Measurements from ENCODE around the gene MADD. TPM values are rescaled to one million over a fixed set of nuclear protein-coding genes. Genes with fewer than 3 reads are reported as not detected.

Gene MADD
- total and polyA plus RNA-seq, 2 donors (not counting 1 experiment from before 2014, with no cell fraction given) = 56.8 to 108 TPM

- H3K4me3 ChIP-seq (ENCODE audit: control extremely low read depth in 1 of 5, extremely low read depth in 1 of 5, insufficient read depth in 1 of 5, low read depth in 2 of 5, low read length in 4 of 5) = no peak overlapping the region
- ChIA-PET CTCF (no interaction called here), POLR2A (no interaction called here)
- H3K27me3 ChIP-seq (replicated peaks in 1 of 4; ENCODE audit: control extremely low read depth in 1 of 4, control insufficient read depth in 3 of 4, insufficient read depth in 4 of 4, low read length in 3 of 4) = no peaks in the 10 kb centered on the region
- H3K4me1 Mint-ChIP-seq = peaks cover 12% of the 10 kb centered on the region
- H3K79me2 ChIP-seq (ENCODE audit: control insufficient read depth, insufficient read depth, low read length) = peaks cover 17% of the 10 kb centered on the region
- H4K20me1 ChIP-seq (ENCODE audit: control insufficient read depth, insufficient read depth, low read length, poor library complexity, severe bottlenecking) = no peaks in the 10 kb centered on the region
- peaks cover 0 to 3% of the 10 kb centered on the region in 2 experiments for H3K36me3 ChIP-seq (replicated peaks in 1 of 2; ENCODE audit: control extremely low read depth in 1 of 2, control insufficient read depth in 1 of 2, extremely low read depth in 1 of 2, insufficient read depth in 2 of 2, low read length in 1 of 2)
- H3K27ac ChIP-seq (ENCODE audit: low read length in 2 of 2) = no peak overlapping the region
- no peak for DNase-seq
- H3K9me3 ChIP-seq (ENCODE audit: control extremely low read depth in 1 of 3, control insufficient read depth in 2 of 3, insufficient read depth in 1 of 3, low read length in 2 of 3) = no peaks in the 10 kb centered on the region
- H2AFZ ChIP-seq (ENCODE audit: insufficient read depth, low read depth, low read length, poor library complexity, severe bottlenecking) = no peak overlapping the region
- no peak overlapping the region for H3K4me2 ChIP-seq (replicated peaks; ENCODE audit: low read depth, low read length, poor library complexity, severe bottlenecking)
- no peaks in the 10 kb centered on the region for H3K9me3 Mint-ChIP-seq (ENCODE audit: insufficient read depth)
- no peaks in the 10 kb centered on the region for H3K27me3 Mint-ChIP-seq
- H3K27ac Mint-ChIP-seq = no peak overlapping the region
- H3K9ac ChIP-seq (ENCODE audit: low read length) = no peak overlapping the region
- no peak for ATAC-seq (ENCODE audit: low read depth)
- WGBS (ENCODE audit: insufficient coverage) = 93% methylated on average over 2 of the region's 2 CpGs
- intact Hi-C loops (cut with micrococcal nuclease) = no loop called here
- no peak overlapping the region for H3K4me3 Mint-ChIP-seq
- no peak for TF ChIP-seq EZH2 (IDR thresholded peaks at IDR 0.05; ENCODE audit: borderline replicate concordance, insufficient read depth, low read depth, low read length, poor library complexity, severe bottlenecking)
- TF ChIP-seq, protein P1, sequence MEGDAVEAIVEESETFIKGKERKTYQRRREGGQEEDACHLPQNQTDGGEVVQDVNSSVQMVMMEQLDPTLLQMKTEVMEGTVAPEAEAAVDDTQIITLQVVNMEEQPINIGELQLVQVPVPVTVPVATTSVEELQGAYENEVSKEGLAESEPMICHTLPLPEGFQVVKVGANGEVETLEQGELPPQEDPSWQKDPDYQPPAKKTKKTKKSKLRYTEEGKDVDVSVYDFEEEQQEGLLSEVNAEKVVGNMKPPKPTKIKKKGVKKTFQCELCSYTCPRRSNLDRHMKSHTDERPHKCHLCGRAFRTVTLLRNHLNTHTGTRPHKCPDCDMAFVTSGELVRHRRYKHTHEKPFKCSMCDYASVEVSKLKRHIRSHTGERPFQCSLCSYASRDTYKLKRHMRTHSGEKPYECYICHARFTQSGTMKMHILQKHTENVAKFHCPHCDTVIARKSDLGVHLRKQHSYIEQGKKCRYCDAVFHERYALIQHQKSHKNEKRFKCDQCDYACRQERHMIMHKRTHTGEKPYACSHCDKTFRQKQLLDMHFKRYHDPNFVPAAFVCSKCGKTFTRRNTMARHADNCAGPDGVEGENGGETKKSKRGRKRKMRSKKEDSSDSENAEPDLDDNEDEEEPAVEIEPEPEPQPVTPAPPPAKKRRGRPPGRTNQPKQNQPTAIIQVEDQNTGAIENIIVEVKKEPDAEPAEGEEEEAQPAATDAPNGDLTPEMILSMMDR (IDR thresholded peaks at IDR 0.05) = no peak
- peaks cover 6% of the 10 kb centered on the region in 2 donors for H3K4me1 ChIP-seq (ENCODE audit: control insufficient read depth in 2 of 2, insufficient read depth in 2 of 2, low read length in 2 of 2)
Observed at GRCh38 chr11:47253660-47254059, 16.3 kb upstream of the MADD start.

DNA sequence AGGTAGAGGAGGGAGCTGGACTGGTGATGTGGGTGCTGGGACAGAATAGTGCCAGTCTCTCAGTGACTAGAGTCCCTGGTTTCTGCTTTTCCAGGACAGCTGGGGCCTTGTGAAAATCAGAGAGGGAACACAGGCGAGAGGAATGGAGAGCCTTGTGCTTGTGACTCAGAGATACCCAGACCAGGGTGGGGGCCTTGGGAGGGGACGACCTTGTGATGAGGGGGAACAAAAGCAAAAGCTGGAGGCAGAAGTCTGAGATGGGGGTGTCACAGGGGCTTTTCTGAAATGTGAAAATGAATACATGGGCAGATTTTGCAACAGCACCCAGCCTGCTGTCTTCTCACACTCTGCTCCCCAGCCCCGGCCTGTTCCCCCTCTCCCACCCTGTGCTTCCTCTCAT is 15.5 kb upstream of the MADD start:
- H3K9ac ChIP-seq (ENCODE audit: low read length) = no peak overlapping the region
- no peak overlapping the region for H2AFZ ChIP-seq (ENCODE audit: insufficient read depth, low read depth, low read length, poor library complexity, severe bottlenecking)
- ChIA-PET CTCF (interaction anchor here (1.0 kb wide), 1 partner anchor 102 kb away, joined by 3 read pairs; no protein-coding TSS in a partner anchor), POLR2A (no interaction called here)
- no peaks in the 10 kb centered on the region for H4K20me1 ChIP-seq (ENCODE audit: control insufficient read depth, insufficient read depth, low read length, poor library complexity, severe bottlenecking)
- 73% methylated on average over 3 of the region's 3 CpGs for WGBS (ENCODE audit: insufficient coverage)
- H3K27ac ChIP-seq (ENCODE audit: low read length in 2 of 2) = no peak overlapping the region
- ATAC-seq (ENCODE audit: low read depth) (no peak), DNase-seq (no peak)
- H3K36me3 ChIP-seq (replicated peaks in 1 of 2; ENCODE audit: control extremely low read depth in 1 of 2, control insufficient read depth in 1 of 2, extremely low read depth in 1 of 2, insufficient read depth in 2 of 2, low read length in 1 of 2) = peaks cover 0 to 3% of the 10 kb centered on the region in 2 experiments
- Mint-ChIP-seq H3K4me3 (no peak overlapping the region), H3K27ac (no peak overlapping the region), H3K4me1 (peaks cover 5% of the 10 kb centered on the region), H3K9me3 (ENCODE audit: insufficient read depth) (no peaks in the 10 kb centered on the region), H3K27me3 (no peaks in the 10 kb centered on the region)
- no peaks in the 10 kb centered on the region for H3K9me3 ChIP-seq (ENCODE audit: control extremely low read depth in 1 of 3, control insufficient read depth in 2 of 3, insufficient read depth in 1 of 3, low read length in 2 of 3)
- H3K4me3 ChIP-seq (ENCODE audit: control extremely low read depth in 1 of 5, extremely low read depth in 1 of 5, insufficient read depth in 1 of 5, low read depth in 2 of 5, low read length in 4 of 5) = no peak overlapping the region
- TF ChIP-seq, protein P1 (IDR thresholded peaks at IDR 0.05) = no peak
- TF ChIP-seq EZH2 (IDR thresholded peaks at IDR 0.05; ENCODE audit: borderline replicate concordance, insufficient read depth, low read depth, low read length, poor library complexity, severe bottlenecking) = no peak
- no peaks in the 10 kb centered on the region for H3K27me3 ChIP-seq (replicated peaks in 1 of 4; ENCODE audit: control extremely low read depth in 1 of 4, control insufficient read depth in 3 of 4, insufficient read depth in 4 of 4, low read length in 3 of 4)
- peaks cover 3% of the 10 kb centered on the region in 2 donors for H3K4me1 ChIP-seq (ENCODE audit: control insufficient read depth in 2 of 2, insufficient read depth in 2 of 2, low read length in 2 of 2)
- intact Hi-C loops (cut with micrococcal nuclease) = no loop called here
- no peak overlapping the region for H3K4me2 ChIP-seq (replicated peaks; ENCODE audit: low read depth, low read length, poor library complexity, severe bottlenecking)
- H3K79me2 ChIP-seq (ENCODE audit: control insufficient read depth, insufficient read depth, low read length) = peaks cover 13% of the 10 kb centered on the region

All from B cell (primary cell).